ENCODE measurements around the gene TCP11L1.

The TCP11L1 gene

GRCh38 chr11:33052231-33052630 is 12.9 kb downstream of the TCP11L1 start:
- no peak for TF ChIP-seq EZH2 (IDR thresholded peaks at IDR 0.05)
- TF ChIP-seq POLR2AphosphoS5 (IDR thresholded peaks at IDR 0.05; ENCODE audit: borderline replicate concordance, low read depth, low read length), result no peak
- no peak for TF ChIP-seq FOXP2 (optimal IDR thresholded peaks at IDR 0.05; ENCODE audit: control extremely low read depth, extremely low read length, insufficient read depth)
- Histone ChIP-seq H3K9me3 (ENCODE audit: low read depth, low read length) (no peaks in the 10 kb centered on the region), H3K9ac (ENCODE audit: insufficient read length) (no peak overlapping the region), H3K4me3 (no peak overlapping the region), H3K27ac (no peak overlapping the region), H3K36me3 (ENCODE audit: insufficient read depth, low read length) (0 out of 2 replicates have a peak, but pooled peaks cover 5% of the 10 kb centered on the region)
- no peak for DNase-seq (ENCODE audit: low read depth, low spot score)

- H3K27ac ChIP-seq, result no peak overlapping the region
- DNase-seq (ENCODE audit: low read depth, low spot score), result no peak
- TF ChIP-seq POLR2AphosphoS5 (IDR thresholded peaks at IDR 0.05; ENCODE audit: borderline replicate concordance, low read depth, low read length) (no peak), FOXP2 (optimal IDR thresholded peaks at IDR 0.05; ENCODE audit: control extremely low read depth, extremely low read length, insufficient read depth) (no peak), EZH2 (IDR thresholded peaks at IDR 0.05) (no peak)
- no peaks in the 10 kb centered on the region for H3K9me3 ChIP-seq (ENCODE audit: low read depth, low read length)
- peaks cover 14% of the 10 kb centered on the region; the same call in 1 of the 2 replicates for H3K36me3 ChIP-seq (ENCODE audit: insufficient read depth, low read length)
- no peak overlapping the region for H3K4me3 ChIP-seq
- no peak overlapping the region for H3K9ac ChIP-seq (ENCODE audit: insufficient read length)
These were observed 16.0 kb downstream of the TCP11L1 start for GRCh38 chr11:33055375-33055774.

- no peak for TF ChIP-seq EZH2 (IDR thresholded peaks at IDR 0.05)
- TF ChIP-seq POLR2AphosphoS5 (IDR thresholded peaks at IDR 0.05; ENCODE audit: borderline replicate concordance, low read depth, low read length), result no peak
- H3K9ac ChIP-seq (ENCODE audit: insufficient read length), result no peak overlapping the region
- peaks cover 18% of the 10 kb centered on the region; the same call in 1 of the 2 replicates for H3K36me3 ChIP-seq (ENCODE audit: insufficient read depth, low read length)
- DNase-seq (ENCODE audit: low read depth, low spot score), result no peak
- no peaks in the 10 kb centered on the region for H3K9me3 ChIP-seq (ENCODE audit: low read depth, low read length)
- H3K4me3 ChIP-seq, result no peak overlapping the region
- H3K27ac ChIP-seq, result no peak overlapping the region
These were observed 17.9 kb downstream of the TCP11L1 start for GRCh38 chr11:33057284-33057683.

GRCh38 chr11:33059331-33060007 is 20.1 kb downstream of the TCP11L1 start:
- Histone ChIP-seq H3K36me3 (ENCODE audit: insufficient read depth, low read length) (peaks cover 18% of the 10 kb centered on the region; the same call in 1 of the 2 replicates), H3K4me3 (0 out of 2 replicates have a peak overlapping the region, but pooled peaks have one; percentile 5), H3K9ac (ENCODE audit: insufficient read length) (no peak overlapping the region), H3K27ac (peak overlapping the region; percentile 69), H3K9me3 (ENCODE audit: low read depth, low read length) (no peaks in the 10 kb centered on the region)
- no peak for TF ChIP-seq EZH2 (IDR thresholded peaks at IDR 0.05)
- no peak for TF ChIP-seq FOXP2 (optimal IDR thresholded peaks at IDR 0.05; ENCODE audit: control extremely low read depth, extremely low read length, insufficient read depth)
- TF ChIP-seq POLR2AphosphoS5 (IDR thresholded peaks at IDR 0.05; ENCODE audit: borderline replicate concordance, low read depth, low read length), result no peak
- DNase-seq (ENCODE audit: low read depth, low spot score), result no peak

GRCh38 chr11:33060271-33060670 is 20.9 kb downstream of the TCP11L1 start:
- H3K27ac ChIP-seq, result no peak overlapping the region
- DNase-seq (ENCODE audit: low read depth, low spot score), result no peak
- no peak for TF ChIP-seq POLR2AphosphoS5 (IDR thresholded peaks at IDR 0.05; ENCODE audit: borderline replicate concordance, low read depth, low read length)
- no peak for TF ChIP-seq EZH2 (IDR thresholded peaks at IDR 0.05)
- no peak for TF ChIP-seq FOXP2 (optimal IDR thresholded peaks at IDR 0.05; ENCODE audit: control extremely low read depth, extremely low read length, insufficient read depth)
- no peak overlapping the region for H3K9ac ChIP-seq (ENCODE audit: insufficient read length)
- H3K36me3 ChIP-seq (ENCODE audit: insufficient read depth, low read length), result peaks cover 13% of the 10 kb centered on the region; the same call in 1 of the 2 replicates
- H3K4me3 ChIP-seq, result no peak overlapping the region
- no peaks in the 10 kb centered on the region for H3K9me3 ChIP-seq (ENCODE audit: low read depth, low read length)

GRCh38 chr11:33062137-33062536 is 22.8 kb downstream of the TCP11L1 start:
- H3K36me3 ChIP-seq (ENCODE audit: insufficient read depth, low read length), result peaks cover 13% of the 10 kb centered on the region; the same call in 1 of the 2 replicates
- no peak overlapping the region for H3K27ac ChIP-seq
- TF ChIP-seq EZH2 (IDR thresholded peaks at IDR 0.05) (no peak), POLR2AphosphoS5 (IDR thresholded peaks at IDR 0.05; ENCODE audit: borderline replicate concordance, low read depth, low read length) (no peak), FOXP2 (optimal IDR thresholded peaks at IDR 0.05; ENCODE audit: control extremely low read depth, extremely low read length, insufficient read depth) (no peak)
- H3K4me3 ChIP-seq, result no peak overlapping the region
- H3K9me3 ChIP-seq (ENCODE audit: low read depth, low read length), result no peaks in the 10 kb centered on the region
- no peak overlapping the region for H3K9ac ChIP-seq (ENCODE audit: insufficient read length)
- DNase-seq (ENCODE audit: low read depth, low spot score), result no peak

- Histone ChIP-seq H3K27ac (no peak overlapping the region), H3K9me3 (ENCODE audit: low read depth, low read length) (no peaks in the 10 kb centered on the region), H3K9ac (ENCODE audit: insufficient read length) (no peak overlapping the region), H3K36me3 (ENCODE audit: insufficient read depth, low read length) (peaks cover 7% of the 10 kb centered on the region; the same call in 1 of the 2 replicates), H3K4me3 (no peak overlapping the region)
- TF ChIP-seq EZH2 (IDR thresholded peaks at IDR 0.05), result no peak
- no peak for DNase-seq (ENCODE audit: low read depth, low spot score)
These were observed 24.0 kb downstream of the TCP11L1 start for GRCh38 chr11:33063326-33063881.

GRCh38 chr11:33064033-33064825 is 24.9 kb downstream of the TCP11L1 start:
- no peak for TF ChIP-seq EZH2 (IDR thresholded peaks at IDR 0.05)
- Histone ChIP-seq H3K9me3 (ENCODE audit: low read depth, low read length) (no peaks in the 10 kb centered on the region), H3K4me3 (no peak overlapping the region), H3K27ac (no peak overlapping the region), H3K36me3 (ENCODE audit: insufficient read depth, low read length) (peaks cover 9% of the 10 kb centered on the region; the same call in 1 of the 2 replicates), H3K9ac (ENCODE audit: insufficient read length) (no peak overlapping the region)
- no peak for DNase-seq (ENCODE audit: low read depth, low spot score)

Measured in SK-N-MC (cell line).